Measurements from ENCODE around the gene IFNL4.
"Not testable (repeated sequence)": the region's sequence is repeated elsewhere in the genome, so short reads cannot be mapped to it uniquely, and the experiment has no call there.

- TF ChIP-seq CTCF (conservative IDR thresholded peaks at IDR 0.05 in 1 of 2, IDR thresholded peaks at IDR 0.05 in 1 of 2; ENCODE audit: low read depth in 1 of 2, low read length in 2 of 2); EZH2 (IDR thresholded peaks at IDR 0.05; ENCODE audit: low read length, missing control alignments): not testable (repeated sequence)
These were observed 25.2 kb upstream of the IFNL4 start for GRCh38 chr19:39273859-39274258.

Measured in fibroblast of lung (primary cell).